ENCODE results near the gene NGB. TPM values are rescaled to one million over a fixed set of nuclear protein-coding genes. Genes with fewer than 3 reads are reported as not detected.

NGB gene
- total RNA-seq, 2 donors from 2014 or later: not detected

DNA sequence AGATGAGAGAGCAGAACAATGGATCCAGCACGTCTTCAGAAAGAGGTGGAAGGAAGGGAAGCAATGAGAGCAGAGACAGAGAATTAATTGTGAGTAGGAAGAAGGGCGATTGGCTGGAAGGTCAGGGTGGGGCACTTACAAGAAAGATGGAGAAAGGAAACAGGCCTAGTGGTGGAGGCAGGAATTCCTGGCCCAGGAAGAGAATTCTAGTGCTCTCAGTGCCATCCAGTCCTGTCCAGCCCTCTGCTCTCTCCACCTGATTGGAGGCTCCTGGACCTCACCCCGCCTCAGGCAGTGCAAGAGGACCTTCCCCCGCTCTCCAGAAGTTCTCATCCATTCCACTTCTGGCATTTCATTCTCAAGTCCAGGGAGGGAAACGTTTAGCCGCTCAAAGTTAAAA lies 43.0 kb downstream of the NGB start:
- no peak for DNase-seq (ENCODE audit: low spot score in 2 of 2)
- Mint-ChIP-seq H3K9me3 (no peaks in the 10 kb centered on the region), H3K27ac (no peak overlapping the region), H3K36me3 (no peaks in the 10 kb centered on the region)
- no peak for ATAC-seq

DNA sequence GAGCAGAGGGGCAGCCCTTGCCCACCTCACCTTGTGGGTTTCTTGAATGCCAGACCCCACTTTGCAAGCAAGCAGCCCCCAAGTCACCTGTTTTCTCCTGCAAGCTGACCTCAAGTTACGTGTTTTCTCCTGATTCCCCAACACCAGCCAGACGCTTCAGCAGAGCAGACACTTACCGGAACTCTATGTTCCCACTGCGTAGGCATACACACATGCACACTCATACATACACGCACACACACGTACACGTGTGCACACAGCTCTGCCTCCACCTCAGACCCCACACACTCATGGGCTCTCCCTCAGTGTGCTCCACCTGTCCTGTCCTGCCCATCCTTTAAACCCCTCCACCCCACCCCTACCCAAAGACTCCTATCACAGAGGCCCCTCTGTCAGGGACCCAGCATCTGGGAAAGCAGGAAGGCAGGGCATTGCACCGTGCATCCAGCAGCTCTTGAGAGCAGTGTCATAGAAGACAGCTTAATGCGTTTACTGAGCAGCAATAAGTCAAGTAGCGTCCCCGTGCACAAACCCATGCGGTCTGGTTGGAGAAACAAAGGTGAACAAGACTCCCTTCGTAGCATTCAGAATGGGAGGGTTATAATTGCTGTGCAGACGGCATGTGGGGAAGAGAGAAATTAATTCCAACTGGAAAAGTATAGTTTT lies 45.0 kb downstream of the NGB start:
- peaks cover 0 to 6% of the 10 kb centered on the region in 2 donors for H3K9me3 Mint-ChIP-seq
- no peaks in the 10 kb centered on the region for H3K36me3 Mint-ChIP-seq
- ATAC-seq: no peak
- no peak for DNase-seq (ENCODE audit: low spot score in 2 of 2)
- no peak overlapping the region for H3K27ac Mint-ChIP-seq

DNA sequence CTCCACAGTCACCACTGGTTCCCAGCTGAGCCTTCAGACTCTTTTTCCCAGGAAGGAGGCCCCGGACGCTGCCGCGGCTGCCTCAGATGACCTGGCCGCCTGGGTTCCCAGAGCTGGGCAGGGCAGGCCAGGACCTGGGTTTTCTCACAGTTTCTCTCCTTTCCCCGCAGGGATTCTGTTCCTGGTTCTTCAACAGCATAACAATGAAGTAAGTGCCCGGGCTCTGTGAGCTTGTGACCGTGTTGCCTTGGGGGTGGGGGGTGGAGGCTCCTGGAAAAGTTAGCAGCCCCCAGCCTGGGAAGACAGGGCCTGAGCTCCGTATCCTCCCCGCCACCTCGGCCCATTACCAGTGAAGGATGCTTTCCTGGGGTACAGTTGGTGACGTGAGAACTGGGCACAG lies 45.8 kb downstream of the NGB start:
- Mint-ChIP-seq H3K36me3 (no peaks in the 10 kb centered on the region), H3K27ac (no peak overlapping the region), H3K9me3 (peaks cover 0 to 6% of the 10 kb centered on the region in 2 donors)
- no peak for ATAC-seq
- no peak for DNase-seq (ENCODE audit: low spot score in 2 of 2)

DNA sequence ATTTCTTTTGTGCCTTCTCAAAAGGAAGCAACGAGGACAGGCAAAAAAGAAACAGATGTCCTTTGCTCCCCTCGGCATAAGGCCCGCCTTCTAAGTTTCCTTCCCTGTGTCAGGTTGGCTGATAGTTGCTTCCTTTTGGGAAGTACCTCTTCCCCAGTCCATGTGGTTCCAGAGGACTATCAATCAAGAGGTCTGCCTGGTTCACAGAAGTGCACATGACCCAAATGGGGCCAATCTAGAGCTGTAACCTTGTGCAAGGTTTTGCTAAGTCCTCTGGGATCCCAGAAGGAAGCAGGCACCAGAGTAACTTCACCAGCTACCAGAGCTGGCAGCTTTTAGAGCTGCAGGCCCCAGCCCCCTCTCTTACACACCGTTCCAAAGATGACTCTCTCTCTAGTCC lies 46.8 kb downstream of the NGB start:
- DNase-seq (ENCODE audit: low spot score in 2 of 2) (no peak), ATAC-seq (no peak)
- Mint-ChIP-seq H3K9me3 (peaks cover 0 to 6% of the 10 kb centered on the region in 2 donors), H3K27ac (no peak overlapping the region), H3K36me3 (no peaks in the 10 kb centered on the region)

DNA sequence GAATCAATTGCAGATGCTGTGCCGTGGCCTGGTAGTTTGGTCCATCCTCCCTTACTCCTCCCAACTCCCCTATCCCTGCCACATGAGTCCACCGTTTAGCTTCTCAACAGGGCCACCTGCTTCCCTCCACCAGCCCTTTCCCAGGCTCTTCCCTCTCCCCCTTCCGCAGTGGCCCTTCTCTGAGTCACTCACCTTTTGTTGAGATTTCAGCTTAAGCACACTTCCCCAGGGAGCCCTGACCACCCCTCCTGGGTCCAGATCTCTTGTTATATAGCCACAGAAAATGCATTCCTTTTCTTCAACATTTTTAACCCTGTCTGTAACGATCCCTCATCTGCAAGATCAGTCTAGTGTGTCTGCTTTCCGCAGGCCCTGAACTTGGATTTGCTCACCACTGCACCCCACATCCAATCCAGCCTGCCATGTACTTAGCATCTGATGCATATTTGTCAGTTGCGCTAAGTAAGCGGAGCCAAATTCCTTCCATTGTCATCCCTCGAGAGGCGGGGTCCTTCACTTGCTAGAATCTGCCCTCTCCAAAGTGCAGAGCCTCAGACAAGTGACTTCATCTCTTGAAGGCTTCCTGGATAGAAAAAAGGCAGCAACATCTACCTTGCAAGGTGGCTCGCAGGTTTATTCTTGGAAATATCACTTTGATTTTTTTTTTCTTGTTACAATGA lies 48.3 kb downstream of the NGB start:
- no peak for ATAC-seq

DNA sequence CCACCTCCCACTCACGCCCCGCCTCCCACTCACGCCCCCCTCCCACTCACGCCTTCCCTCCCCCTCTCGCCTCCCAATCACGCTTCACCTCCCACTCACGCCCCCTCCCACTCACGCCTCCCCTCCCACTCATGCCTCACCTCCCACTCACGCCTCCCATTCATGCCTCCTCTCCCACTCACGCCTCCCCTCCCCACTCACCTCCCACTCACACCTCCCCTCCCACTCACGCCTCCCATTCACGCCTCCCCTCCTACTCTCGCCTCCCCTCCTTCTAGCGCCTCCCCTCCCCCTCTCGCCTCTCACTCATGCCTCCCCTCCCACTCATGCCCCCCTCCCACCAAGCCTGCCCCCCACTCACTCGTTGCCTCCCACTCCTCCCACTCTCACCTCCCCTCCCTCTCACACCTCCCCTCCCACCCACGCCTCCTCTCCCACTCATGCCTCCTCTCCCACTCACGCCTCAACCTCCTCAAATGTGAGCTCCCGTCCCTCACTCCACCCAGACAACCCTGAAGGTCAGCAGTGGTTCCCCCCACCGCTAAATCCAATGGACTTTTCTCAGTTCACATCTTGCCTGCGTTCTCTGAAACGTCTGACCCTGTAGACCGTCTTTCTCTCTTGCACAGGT lies 49.6 kb downstream of the NGB start:
- Mint-ChIP-seq H3K9me3 (peaks cover 0 to 6% of the 10 kb centered on the region in 2 donors), H3K36me3 (no peaks in the 10 kb centered on the region), H3K27ac (peak overlapping the region in 1 of 2 donors; percentile 69)
- DNase-seq (ENCODE audit: low spot score in 2 of 2) (no peak), ATAC-seq (no peak)

More for the DNA sequence above, 48.3 kb downstream of the NGB start:
- DNase-seq (ENCODE audit: low spot score in 2 of 2): no peak
- Mint-ChIP-seq H3K27ac (no peak overlapping the region), H3K9me3 (peaks cover 0 to 6% of the 10 kb centered on the region in 2 donors), H3K36me3 (no peaks in the 10 kb centered on the region)

DNA sequence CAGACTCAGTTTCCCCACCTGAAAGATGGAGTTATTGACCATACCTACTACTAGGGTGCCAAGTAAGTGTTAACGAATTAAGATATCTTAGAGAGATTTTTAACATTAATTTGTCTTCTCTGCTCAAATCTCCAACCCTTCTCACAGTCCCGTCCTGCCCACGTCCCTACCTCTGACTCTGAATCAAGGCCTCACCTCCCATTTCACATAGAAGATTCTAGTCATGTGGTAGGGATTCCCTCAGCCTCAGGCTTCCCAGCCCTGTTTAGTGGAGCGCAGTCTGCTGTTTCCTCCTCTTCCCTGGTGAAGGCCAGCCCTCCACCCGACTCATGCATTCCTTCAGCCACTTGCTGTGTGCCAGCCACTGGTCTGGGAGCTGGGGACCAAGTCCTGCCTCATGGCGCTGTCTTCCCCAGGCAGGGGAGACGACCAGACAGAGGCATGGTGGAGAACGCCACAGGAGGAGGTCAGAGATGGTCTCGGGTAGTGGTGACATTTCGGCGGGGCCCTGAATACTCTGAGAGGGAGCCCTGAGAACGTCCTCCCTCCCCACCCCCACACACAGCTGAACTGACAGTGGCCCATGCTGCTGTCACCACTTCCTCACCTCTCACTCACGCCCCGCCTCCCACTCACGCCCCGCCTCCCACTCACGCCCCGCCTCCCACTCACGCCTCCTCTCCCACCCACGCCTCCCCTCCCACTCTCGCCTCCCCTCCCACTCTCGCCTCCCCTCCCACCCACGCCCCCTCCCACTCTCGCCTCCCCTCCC lies 50.6 kb downstream of the NGB start:
- H3K36me3 Mint-ChIP-seq: no peaks in the 10 kb centered on the region
- no peak overlapping the region for H3K27ac Mint-ChIP-seq
- peaks cover 0 to 6% of the 10 kb centered on the region in 2 donors for H3K9me3 Mint-ChIP-seq
- peak in 1 of 2 donors; percentile 40 for ATAC-seq
- no peak for DNase-seq (ENCODE audit: low spot score in 2 of 2)

DNA sequence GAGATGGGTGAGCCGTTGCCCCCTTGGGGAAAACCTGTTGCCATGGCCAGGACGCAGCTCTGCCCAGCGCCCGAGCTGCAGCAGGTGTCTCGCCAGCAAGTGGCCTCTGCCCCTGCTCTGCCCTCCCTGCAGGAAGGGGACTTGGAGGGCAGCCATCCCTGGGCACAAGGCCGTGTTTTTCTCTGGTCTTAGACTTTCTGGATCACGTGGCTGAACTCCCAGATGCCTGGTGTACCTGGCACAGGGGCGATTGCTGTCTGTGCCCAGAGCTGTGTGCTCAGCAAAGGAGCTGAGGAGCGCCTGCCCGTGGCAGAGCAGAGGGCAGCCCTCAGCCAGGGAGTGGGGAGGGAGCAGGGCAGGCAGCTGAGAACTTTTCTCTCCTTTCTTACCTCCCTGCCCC lies 51.4 kb downstream of the NGB start:
- H3K27ac Mint-ChIP-seq: no peak overlapping the region
- DNase-seq (ENCODE audit: low spot score in 2 of 2): no peak
- no peaks in the 10 kb centered on the region for H3K36me3 Mint-ChIP-seq
- H3K9me3 Mint-ChIP-seq: peaks cover 0 to 6% of the 10 kb centered on the region in 2 donors
- no peak for ATAC-seq

DNA sequence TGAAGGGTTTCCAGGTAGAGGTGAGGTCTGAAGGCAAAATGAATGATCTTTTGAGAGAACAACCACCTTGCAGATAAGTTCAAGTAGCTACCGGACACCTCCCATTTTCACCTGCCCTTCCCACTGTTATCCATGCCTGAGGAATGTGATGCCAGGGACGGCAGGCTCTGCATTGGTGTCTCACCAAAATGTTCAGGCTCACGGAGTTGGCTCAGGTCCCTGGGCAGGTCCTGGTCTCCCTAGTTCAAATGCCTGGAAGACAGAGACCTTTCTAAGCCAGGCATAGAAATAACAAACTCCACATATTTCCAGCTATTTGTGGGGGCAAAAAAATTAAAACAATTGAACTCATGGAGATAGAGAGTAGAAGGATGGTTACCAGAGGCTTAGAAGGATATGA lies 53.5 kb downstream of the NGB start:
- Mint-ChIP-seq H3K9me3 (peaks cover 0 to 6% of the 10 kb centered on the region in 2 donors), H3K27ac (no peak overlapping the region), H3K36me3 (no peaks in the 10 kb centered on the region)
- ATAC-seq: no peak
- no peak for DNase-seq (ENCODE audit: low spot score in 2 of 2)

Other genes starting within 250 kb of the NGB start
- 10 to 100 TPM; 26.6 to 85.4 TPM for gene IRF2BPL, start 242.5 kb downstream of the NGB start, total RNA-seq
- 1 to 10 TPM; 5.4 to 9.6 TPM for gene CIPC, start 172.9 kb downstream of the NGB start, total RNA-seq
- gene ZDHHC22, start 129.4 kb downstream of the NGB start, total RNA-seq: not detected
- gene TMEM63C, start 89.4 kb downstream of the NGB start, total RNA-seq: 1 to 10 TPM in 1 of 2 donors, under 1 TPM in 1; 0.32 to 1.1 TPM
- gene POMT2, start 49.7 kb upstream of the NGB start, total RNA-seq: 10 to 100 TPM; 15.5 to 18.0 TPM
- 10 to 100 TPM; 13.9 to 22.2 TPM for gene GSTZ1, start 49.8 kb upstream of the NGB start, total RNA-seq
- gene TMED8, start 105.9 kb upstream of the NGB start, total RNA-seq: 10 to 100 TPM; 15.2 to 32.9 TPM
- gene SAMD15, start 106.2 kb upstream of the NGB start, total RNA-seq: under 1 TPM; 0.20 to 0.27 TPM
- gene NOXRED1, start 152.3 kb upstream of the NGB start, total RNA-seq: under 1 TPM; 0.47 to 0.87 TPM
- gene VIPAS39, start 186.4 kb upstream of the NGB start, total RNA-seq: 10 to 100 TPM; 14.7 to 21.5 TPM
- 100 to 1,000 TPM; 192 to 295 TPM for gene AHSA1, start 186.9 kb upstream of the NGB start, total RNA-seq
- 1 to 10 TPM in 1 of 2 donors, not detected in 1; 1.0 TPM for gene ISM2, start 227.6 kb upstream of the NGB start, total RNA-seq

All from activated naive CD4-positive, alpha-beta T cell treated with anti-CD3 and anti-CD28 coated beads, Interleukin-2, amount 50 U/mL, for 72 hours (primary cell).